ENCODE measurements around the gene ZNF444.
"Not testable (repeated sequence)": the region's sequence is repeated elsewhere in the genome, so short reads cannot be mapped to it uniquely, and the experiment has no call there.

ZNF444 gene

GRCh38 chr19:56140583-56141416 lies at the start of gene ZNF444:
Gene ZNF444, plus strand, starts transcription at chr19:56141287. Its CDS starts 5,625 bp downstream, at chr19:56146912.
- DNase-seq: peak; percentile 99

- no peak for DNase-seq
These were observed 49.1 kb upstream of the ZNF444 start for GRCh38 chr19:56091751-56092546.

- no peak for DNase-seq
These were observed 48.1 kb upstream of the ZNF444 start for GRCh38 chr19:56092685-56093631.

GRCh38 chr19:56094449-56094848 lies 46.6 kb upstream of the ZNF444 start:
- no peak for DNase-seq

- no peak for DNase-seq
These were observed 44.4 kb upstream of the ZNF444 start for GRCh38 chr19:56096665-56097064.

- no peak for DNase-seq
These were observed 43.8 kb upstream of the ZNF444 start for GRCh38 chr19:56097306-56097705.

- no peak for DNase-seq
These were observed 43.3 kb upstream of the ZNF444 start for GRCh38 chr19:56097776-56098175.

- DNase-seq: not testable (repeated sequence)
These were observed 42.9 kb upstream of the ZNF444 start for GRCh38 chr19:56098237-56098636.

GRCh38 chr19:56098731-56099568 lies 42.1 kb upstream of the ZNF444 start:
- no peak for DNase-seq

GRCh38 chr19:56099638-56100539 lies 41.2 kb upstream of the ZNF444 start:
- no peak for DNase-seq

GRCh38 chr19:56101095-56101494 lies 40.0 kb upstream of the ZNF444 start:
- no peak for DNase-seq

- DNase-seq: no peak
These were observed 39.1 kb upstream of the ZNF444 start for GRCh38 chr19:56101746-56102535.

- DNase-seq: no peak
These were observed 38.0 kb upstream of the ZNF444 start for GRCh38 chr19:56103027-56103614.

GRCh38 chr19:56104423-56104822 lies 36.7 kb upstream of the ZNF444 start:
- DNase-seq: no peak

- no peak for DNase-seq
These were observed 35.9 kb upstream of the ZNF444 start for GRCh38 chr19:56105090-56105701.

- DNase-seq: not testable (repeated sequence)
These were observed 35.2 kb upstream of the ZNF444 start for GRCh38 chr19:56105831-56106396.

GRCh38 chr19:56106397-56106849 lies 34.7 kb upstream of the ZNF444 start:
- DNase-seq: no peak

GRCh38 chr19:56106993-56107392 lies 34.1 kb upstream of the ZNF444 start:
- no peak for DNase-seq
